ENCODE data around the gene CSMD2. TPM values are rescaled to one million over a fixed set of nuclear protein-coding genes. Genes with fewer than 3 reads are reported as not detected.

Gene CSMD2
- total RNA-seq, 1 donor from 2014 or later = 0.75 TPM

DNA sequence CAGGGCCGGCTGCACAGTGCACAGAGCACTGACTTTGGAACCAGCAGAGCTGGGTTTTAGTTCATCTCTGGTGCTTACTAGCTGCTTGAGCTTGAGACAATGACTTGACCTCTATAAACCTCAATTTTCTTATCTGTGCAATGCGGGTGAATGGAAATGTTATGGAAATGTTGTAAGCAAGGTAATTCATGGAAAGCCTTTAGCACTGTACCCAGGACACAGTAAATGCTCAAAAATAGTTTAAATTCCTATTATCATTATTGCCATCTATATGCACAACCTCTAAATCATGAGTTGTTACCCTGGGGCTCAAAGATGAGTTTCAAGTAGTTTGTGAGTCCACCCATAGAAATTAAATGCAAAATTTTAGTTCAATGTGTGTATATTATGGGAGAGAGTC lies 99.5 kb downstream of the CSMD2 start:
- no peak for TF ChIP-seq CTCF (IDR thresholded peaks at IDR 0.05; ENCODE audit: insufficient read depth, low read length, poor library complexity, severe bottlenecking)
- Histone ChIP-seq H3K4me3 (ENCODE audit: low read depth, low read length) (no peak overlapping the region), H3K27me3 (ENCODE audit: control insufficient read depth, insufficient read depth, low read length) (no peaks in the 10 kb centered on the region), H3K36me3 (ENCODE audit: control insufficient read depth, insufficient read depth, low read length) (no peaks in the 10 kb centered on the region)
- no peak for DNase-seq (ENCODE audit: low read depth)

- no peaks in the 10 kb centered on the region for H3K27me3 ChIP-seq (ENCODE audit: control insufficient read depth, insufficient read depth, low read length)
- no peaks in the 10 kb centered on the region for H3K36me3 ChIP-seq (ENCODE audit: control insufficient read depth, insufficient read depth, low read length)
- no peak for TF ChIP-seq CTCF (IDR thresholded peaks at IDR 0.05; ENCODE audit: insufficient read depth, low read length, poor library complexity, severe bottlenecking)
- no peak overlapping the region for H3K4me3 ChIP-seq (ENCODE audit: low read depth, low read length)
- no peak for DNase-seq (ENCODE audit: low read depth)
Observed at GRCh38 chr1:34060901-34061415, 104.1 kb downstream of the CSMD2 start.

DNA sequence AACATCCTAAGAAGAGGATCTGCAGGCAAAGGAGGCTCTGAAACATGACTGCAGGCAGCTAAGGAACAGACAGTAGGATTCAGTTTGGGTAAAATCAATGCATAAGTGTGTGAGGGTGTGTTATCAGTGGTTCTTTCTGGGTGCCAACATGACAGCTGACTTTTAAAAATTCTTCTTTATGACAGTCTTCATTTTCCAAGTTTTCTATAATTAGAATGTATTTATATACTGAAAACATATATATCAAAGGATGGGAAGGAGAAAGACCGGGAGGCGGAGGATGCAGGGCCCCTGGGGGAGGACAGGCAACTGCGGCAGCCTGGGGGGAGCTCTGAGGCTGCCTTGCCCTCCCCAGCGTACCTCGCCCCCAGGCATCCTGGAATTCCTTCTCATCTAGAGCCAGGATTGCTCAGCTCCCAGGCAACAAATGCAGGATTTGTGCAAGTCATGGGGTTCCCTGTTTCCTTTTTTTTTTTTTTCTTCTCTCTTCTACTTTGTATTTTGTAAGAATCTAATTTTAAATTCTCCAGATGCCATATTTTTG lies 104.8 kb downstream of the CSMD2 start:
- TF ChIP-seq CTCF (IDR thresholded peaks at IDR 0.05; ENCODE audit: insufficient read depth, low read length, poor library complexity, severe bottlenecking) = no peak
- Histone ChIP-seq H3K4me3 (ENCODE audit: low read depth, low read length) (no peak overlapping the region), H3K27me3 (ENCODE audit: control insufficient read depth, insufficient read depth, low read length) (no peaks in the 10 kb centered on the region), H3K36me3 (ENCODE audit: control insufficient read depth, insufficient read depth, low read length) (no peaks in the 10 kb centered on the region)
- DNase-seq (ENCODE audit: low read depth) = no peak

DNA sequence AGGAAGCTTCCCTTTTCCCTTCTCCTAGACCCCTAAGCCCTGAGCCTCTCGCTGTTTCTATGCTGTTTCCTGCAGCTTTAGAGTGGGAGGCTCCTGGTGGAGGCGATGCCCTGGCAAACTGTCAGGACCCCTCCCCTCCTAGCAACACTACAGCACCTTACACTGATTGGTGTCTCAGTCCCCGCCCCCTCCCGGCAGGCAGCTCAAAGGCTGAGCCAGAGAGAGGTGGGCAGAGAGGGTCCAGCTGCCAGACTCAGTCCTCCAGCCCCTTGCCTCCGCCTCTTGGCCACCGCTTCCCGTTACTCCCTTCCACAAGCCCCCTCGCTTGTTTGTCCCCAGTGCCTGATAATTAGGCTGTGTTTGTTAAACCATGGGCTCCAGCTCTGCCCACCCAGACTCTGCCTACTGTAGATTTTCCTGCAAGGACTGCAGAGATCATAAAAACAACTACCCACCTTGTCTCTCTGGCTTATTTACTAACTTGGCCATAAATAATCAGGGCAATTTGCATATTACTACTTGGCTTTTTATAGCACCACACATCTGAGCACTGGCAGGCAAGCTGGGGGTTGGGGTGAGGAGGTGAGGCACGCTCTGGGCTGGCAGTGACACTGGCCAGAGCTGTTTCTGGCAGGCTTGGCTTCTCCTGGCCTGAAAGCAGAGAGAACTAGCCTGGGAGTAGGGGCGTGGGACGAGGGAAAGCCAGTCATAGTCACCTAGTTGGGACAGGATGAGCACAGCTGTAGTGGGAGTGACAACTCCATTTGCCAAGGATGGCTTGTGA lies 107.5 kb downstream of the CSMD2 start:
- no peak overlapping the region for H3K4me3 ChIP-seq (ENCODE audit: low read depth, low read length)
- TF ChIP-seq CTCF (IDR thresholded peaks at IDR 0.05; ENCODE audit: insufficient read depth, low read length, poor library complexity, severe bottlenecking) = no peak
- no peaks in the 10 kb centered on the region for H3K27me3 ChIP-seq (ENCODE audit: control insufficient read depth, insufficient read depth, low read length)
- no peak for DNase-seq (ENCODE audit: low read depth)
- no peaks in the 10 kb centered on the region for H3K36me3 ChIP-seq (ENCODE audit: control insufficient read depth, insufficient read depth, low read length)

GRCh38 chr1:34055818-34056217 lies 109.2 kb downstream of the CSMD2 start:
- Histone ChIP-seq H3K4me3 (ENCODE audit: low read depth, low read length) (no peak overlapping the region), H3K36me3 (ENCODE audit: control insufficient read depth, insufficient read depth, low read length) (no peaks in the 10 kb centered on the region), H3K27me3 (ENCODE audit: control insufficient read depth, insufficient read depth, low read length) (no peaks in the 10 kb centered on the region)
- no peak for DNase-seq (ENCODE audit: low read depth)
- no peak for TF ChIP-seq CTCF (IDR thresholded peaks at IDR 0.05; ENCODE audit: insufficient read depth, low read length, poor library complexity, severe bottlenecking)
